GM19025 (cell line): Measurements from ENCODE around the gene TRIM2.
"Not testable (repeated sequence)": the region's sequence is repeated elsewhere in the genome, so short reads cannot be mapped to it uniquely, and the experiment has no call there.

Experiments
- ATAC-seq: cut with Tn5 transposase; IDR thresholded peaks from one replicate; pipeline ENCODE4 v1.9.1; 2021; ENCODE audit warnings: mild to moderate bottlenecking, low read depth, moderate library complexity; ENCODE audit not compliant: unreplicated experiment

The TRIM2 gene

DNA sequence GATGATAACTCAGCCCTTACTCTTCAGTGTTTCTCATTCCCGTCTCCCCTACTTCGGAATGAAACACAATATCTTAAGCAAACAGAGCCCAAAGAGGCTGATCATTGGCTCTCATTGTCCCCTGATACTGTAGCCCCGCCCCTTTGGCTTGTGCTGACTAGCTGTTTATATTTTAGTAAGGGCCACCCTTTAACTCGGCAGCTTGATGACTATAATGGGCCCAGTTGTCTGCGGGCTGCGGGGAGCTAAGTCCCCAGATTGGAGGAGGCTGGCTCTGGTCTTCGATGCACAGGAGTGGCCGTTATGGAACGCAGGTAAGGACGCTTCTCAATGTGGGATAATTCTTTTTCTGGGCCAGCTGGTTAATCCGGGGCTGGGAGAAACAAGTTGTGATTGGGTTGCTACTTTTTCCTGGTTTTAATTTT is at the start of gene TRIM2:
Gene TRIM2 (plus strand): TSS at position 197 of the 425 bp plus-strand sequence. CDS start 88 bp downstream, at position 285.
- peak; percentile 70 for ATAC-seq

- ATAC-seq = no peak
Observed at GRCh38 chr4:153155686-153156085, 48.6 kb upstream of the TRIM2 start.

GRCh38 chr4:153156263-153156662 is 48.0 kb upstream of the TRIM2 start:
- no peak for ATAC-seq

DNA sequence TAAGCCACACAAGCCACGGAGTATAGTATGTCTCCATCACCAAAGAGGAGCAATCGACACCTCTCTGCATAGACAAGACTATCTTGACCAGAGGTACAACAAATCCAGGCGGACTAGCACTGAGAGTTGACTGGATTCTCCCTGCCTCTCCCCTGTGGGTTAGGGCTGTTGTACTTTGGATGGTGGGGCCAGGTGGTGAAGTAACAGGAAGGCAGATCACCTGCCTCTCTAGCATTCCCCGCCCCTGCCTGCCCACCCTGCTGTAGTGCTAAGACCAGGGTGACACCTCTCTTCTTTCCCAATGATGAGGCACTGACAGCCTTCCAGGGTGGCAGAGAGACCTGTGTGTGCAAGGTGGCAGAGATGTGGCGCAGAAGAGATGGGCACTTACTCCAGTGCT is 47.5 kb upstream of the TRIM2 start:
- no peak for ATAC-seq

GRCh38 chr4:153159016-153159415 is 45.2 kb upstream of the TRIM2 start:
- no peak for ATAC-seq

GRCh38 chr4:153159728-153160221 is 44.5 kb upstream of the TRIM2 start:
- no peak for ATAC-seq

GRCh38 chr4:153160821-153161220 is 43.4 kb upstream of the TRIM2 start:
- ATAC-seq = no peak

- no peak for ATAC-seq
Observed at GRCh38 chr4:153161226-153161963, 42.8 kb upstream of the TRIM2 start.

- not testable (repeated sequence) for ATAC-seq
Observed at GRCh38 chr4:153165236-153165635, 39.0 kb upstream of the TRIM2 start.

DNA sequence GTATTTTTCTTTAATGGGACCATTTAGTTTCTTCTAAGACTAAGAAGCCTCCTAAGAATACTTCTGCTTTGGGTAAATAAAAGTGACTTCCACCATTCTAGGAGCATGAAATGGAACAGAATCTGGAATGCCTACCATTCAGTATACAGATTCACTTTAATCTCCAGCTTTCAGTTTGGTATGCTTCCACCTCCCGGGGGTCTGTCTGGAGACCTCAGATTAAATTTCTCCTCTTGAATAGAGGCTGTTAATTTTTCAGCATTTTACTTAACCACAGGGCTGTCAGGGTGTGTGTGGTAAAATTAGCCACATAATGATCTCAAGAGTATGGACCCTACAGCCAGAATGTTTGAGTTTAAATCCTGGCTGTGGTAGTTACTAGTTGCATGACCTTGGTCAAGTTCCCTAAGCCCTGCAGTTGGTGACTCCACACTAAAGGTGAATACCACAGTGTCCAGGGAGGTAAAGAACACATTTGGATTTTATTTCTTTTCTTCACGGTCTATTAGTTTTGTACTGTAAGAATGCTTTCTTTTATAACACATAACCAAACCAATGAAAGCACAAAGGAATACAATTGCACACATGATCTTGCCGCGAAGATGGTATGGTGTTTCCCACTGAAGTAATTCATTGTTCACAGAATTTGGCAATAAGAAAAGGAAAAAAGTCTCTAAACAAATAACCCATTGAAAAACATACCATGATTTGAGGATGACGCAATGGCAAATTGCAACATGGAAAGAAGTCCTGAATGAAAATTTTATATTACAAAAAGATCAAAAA is 37.3 kb upstream of the TRIM2 start:
- ATAC-seq = no peak

DNA sequence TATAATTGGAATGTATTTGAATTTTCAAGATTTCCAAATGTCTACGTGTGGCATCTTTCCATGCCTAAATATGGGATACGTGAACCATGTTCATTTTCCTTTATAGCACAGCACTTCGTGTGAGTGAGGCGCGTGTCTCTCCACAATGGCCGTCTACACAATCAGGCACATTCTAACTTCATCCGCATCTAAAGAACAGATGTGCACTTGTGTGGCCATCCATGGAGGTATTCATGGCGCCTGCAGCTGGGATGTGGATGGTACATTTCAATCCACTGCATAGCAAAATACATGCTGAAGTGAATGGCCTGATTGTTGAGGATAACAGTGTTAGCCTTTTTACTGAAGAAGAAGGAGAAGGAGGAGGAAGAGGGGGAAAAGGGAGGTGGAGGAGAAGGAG is 34.5 kb upstream of the TRIM2 start:
- no peak for ATAC-seq

GRCh38 chr4:153170407-153170806 is 33.8 kb upstream of the TRIM2 start:
- ATAC-seq = no peak

DNA sequence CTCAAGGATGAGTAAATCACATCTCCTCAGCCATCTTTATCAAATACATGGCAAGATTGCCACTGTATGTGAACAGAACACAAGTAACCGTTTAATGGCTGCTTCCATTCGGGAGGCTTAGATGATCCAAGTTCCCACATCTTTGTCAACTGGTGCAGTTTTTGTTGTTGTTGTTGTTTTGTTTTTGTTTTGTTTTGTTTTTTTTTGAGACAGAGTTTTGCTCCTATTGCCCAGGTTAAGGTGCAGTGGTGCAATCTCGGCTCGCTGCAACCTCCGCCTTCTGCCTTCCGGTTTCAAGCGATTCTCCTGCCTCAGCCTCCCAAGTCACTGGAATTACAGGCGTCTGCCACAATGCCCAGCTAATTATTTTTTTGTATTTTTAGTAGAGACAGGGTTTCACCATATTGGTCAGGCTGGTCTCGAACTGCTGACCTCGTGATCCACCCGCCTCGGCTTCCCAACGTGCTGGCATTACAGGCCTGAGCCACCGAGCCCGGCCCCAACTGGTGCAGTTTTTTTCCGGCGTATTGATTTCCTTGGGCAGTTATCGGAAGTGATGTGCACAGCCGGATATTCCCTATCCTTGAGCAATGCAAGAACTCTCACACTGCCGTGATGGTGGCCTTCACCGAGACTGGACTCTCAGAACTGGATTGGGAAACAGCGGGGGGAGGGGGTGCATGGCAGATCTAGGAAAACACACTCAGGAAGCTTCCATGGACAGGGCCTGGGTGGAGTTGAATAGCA is 29.2 kb upstream of the TRIM2 start:
- ATAC-seq = no peak

GRCh38 chr4:153176938-153177337 is 27.3 kb upstream of the TRIM2 start:
- ATAC-seq = no peak

GRCh38 chr4:153177841-153178240 is 26.4 kb upstream of the TRIM2 start:
- ATAC-seq = no peak

- no peak for ATAC-seq
Observed at GRCh38 chr4:153179100-153179499, 25.1 kb upstream of the TRIM2 start.

DNA sequence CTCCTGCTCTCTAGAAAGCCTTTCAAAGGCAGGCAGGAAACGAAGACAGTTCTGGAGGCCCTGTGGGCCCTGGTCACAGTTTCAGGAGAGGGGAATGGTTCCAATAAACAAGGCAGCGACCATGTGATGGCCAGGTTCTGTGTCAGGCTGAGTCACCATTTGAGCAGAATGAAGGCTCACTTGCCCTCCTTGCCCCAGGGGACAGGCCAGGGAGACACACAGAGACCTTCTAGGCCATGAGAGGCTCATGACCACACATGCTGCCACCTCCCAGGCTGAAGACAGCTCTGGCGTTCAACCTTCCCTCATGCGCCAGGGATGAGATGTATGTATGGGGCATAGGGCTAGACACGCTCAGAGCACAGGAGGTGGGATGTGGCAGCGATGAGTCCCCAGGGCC is 22.9 kb upstream of the TRIM2 start:
- ATAC-seq = no peak

- ATAC-seq = no peak
Observed at GRCh38 chr4:153181700-153182099, 22.5 kb upstream of the TRIM2 start.

DNA sequence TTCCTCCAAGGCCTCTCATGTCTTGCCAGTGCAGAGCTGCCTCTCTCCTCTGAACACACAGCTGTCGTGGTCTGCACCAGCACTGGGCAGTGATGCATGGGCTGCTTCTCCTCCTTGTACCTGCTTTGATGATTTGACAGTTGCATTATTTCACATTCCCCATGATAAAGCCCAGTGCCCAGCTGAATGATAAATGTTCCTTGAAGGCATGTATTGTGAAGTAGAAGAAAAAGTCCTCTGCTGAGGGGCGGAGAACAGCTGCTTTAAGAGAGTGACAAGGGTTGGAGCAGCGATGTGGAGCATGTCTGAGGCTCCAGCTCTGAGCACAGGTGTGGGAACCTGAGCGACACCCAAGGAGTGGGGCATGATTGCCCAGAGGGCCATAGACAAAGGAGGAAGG is 21.1 kb upstream of the TRIM2 start:
- ATAC-seq = no peak

- no peak for ATAC-seq
Observed at GRCh38 chr4:153185331-153185852, 18.9 kb upstream of the TRIM2 start.
